ENCODE measurements around the gene MDP1.

DNA sequence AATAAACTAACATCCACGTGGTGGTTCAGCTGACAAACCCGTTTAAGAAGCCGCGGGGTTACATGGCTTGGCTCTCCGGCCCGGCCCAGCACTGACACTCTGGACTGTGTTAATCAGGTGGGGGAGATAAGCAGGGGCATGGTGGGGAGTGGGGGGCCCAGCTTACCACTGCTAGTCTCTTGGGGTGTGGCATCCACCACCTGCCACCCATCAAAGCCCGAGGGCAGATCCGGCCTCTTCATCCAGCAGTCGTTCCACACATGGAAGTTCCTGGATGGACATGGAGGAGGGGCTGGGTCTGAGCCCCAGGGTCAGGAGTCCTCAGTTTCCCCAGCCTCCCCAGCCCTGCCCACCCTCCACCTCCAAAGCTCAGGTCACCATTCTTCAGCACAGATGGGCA, 42.3 kb upstream of the MDP1 start:
- TF ChIP-seq GATA2 (IDR thresholded peaks at IDR 0.05; ENCODE audit: low read depth, low read length) (no peak), GATA3 (IDR thresholded peaks at IDR 0.05; ENCODE audit: low read depth, low read length) (no peak)

Measured in SH-SY5Y (cell line).